ENCODE results near the gene SVIL. TPM values are rescaled to one million over a fixed set of nuclear protein-coding genes. Genes with fewer than 3 reads are reported as not detected.

Gene SVIL
- total and polyA plus RNA-seq, 2 of the 13 experiments (the other 11 are each of a cell fraction or from before 2014, with no cell fraction given): 3.9 to 12.1 TPM

DNA sequence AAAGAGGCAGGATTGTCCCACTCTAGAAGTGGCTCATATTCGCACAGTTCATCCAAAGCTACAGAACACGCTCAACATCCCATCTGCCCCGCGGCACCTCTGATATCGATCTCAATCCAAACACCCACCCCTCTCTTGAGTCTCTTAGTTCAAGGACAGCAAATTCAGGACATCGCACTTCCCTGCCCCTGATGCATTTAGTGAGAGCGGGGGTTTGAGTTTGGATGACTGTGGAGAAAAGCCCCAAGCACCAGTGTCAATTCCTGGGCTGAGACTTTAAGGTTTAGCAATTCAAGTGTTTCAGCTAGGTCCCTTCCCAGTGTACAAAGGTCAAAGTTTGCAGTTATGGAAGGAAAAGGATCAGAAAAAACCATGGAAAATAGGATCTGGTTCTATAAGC is 179.7 kb downstream of the SVIL start (continued):
- TF ChIP-seq ZNF292 (CRISPR knock-in tag; IDR thresholded peaks at IDR 0.05; ENCODE audit: borderline replicate concordance, low read depth): peak; percentile 71; the same call in 1 of the 2 replicates
- no peak for TF ChIP-seq ZFYVE20 (CRISPR knock-in tag; IDR thresholded peaks at IDR 0.05; ENCODE audit: borderline replicate concordance, low read depth)
- TF ChIP-seq, protein P1, sequence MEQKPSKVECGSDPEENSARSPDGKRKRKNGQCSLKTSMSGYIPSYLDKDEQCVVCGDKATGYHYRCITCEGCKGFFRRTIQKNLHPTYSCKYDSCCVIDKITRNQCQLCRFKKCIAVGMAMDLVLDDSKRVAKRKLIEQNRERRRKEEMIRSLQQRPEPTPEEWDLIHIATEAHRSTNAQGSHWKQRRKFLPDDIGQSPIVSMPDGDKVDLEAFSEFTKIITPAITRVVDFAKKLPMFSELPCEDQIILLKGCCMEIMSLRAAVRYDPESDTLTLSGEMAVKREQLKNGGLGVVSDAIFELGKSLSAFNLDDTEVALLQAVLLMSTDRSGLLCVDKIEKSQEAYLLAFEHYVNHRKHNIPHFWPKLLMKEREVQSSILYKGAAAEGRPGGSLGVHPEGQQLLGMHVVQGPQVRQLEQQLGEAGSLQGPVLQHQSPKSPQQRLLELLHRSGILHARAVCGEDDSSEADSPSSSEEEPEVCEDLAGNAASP (CRISPR knock-in tag; IDR thresholded peaks at IDR 0.05; ENCODE audit: borderline replicate concordance): 0 out of 2 replicates have a peak, but pooled peaks have one; percentile 26
- TF ChIP-seq DPF2 (CRISPR knock-in tag; IDR thresholded peaks at IDR 0.05; ENCODE audit: borderline replicate concordance, low read depth): peak; percentile 17; the same call in 1 of the 2 replicates
- no peak for TF ChIP-seq ZSCAN25 (CRISPR knock-in tag; IDR thresholded peaks at IDR 0.05)
- TF ChIP-seq ZNF552 (CRISPR knock-in tag; IDR thresholded peaks at IDR 0.05; ENCODE audit: borderline replicate concordance): no peak
- TF ChIP-seq, protein P2, sequence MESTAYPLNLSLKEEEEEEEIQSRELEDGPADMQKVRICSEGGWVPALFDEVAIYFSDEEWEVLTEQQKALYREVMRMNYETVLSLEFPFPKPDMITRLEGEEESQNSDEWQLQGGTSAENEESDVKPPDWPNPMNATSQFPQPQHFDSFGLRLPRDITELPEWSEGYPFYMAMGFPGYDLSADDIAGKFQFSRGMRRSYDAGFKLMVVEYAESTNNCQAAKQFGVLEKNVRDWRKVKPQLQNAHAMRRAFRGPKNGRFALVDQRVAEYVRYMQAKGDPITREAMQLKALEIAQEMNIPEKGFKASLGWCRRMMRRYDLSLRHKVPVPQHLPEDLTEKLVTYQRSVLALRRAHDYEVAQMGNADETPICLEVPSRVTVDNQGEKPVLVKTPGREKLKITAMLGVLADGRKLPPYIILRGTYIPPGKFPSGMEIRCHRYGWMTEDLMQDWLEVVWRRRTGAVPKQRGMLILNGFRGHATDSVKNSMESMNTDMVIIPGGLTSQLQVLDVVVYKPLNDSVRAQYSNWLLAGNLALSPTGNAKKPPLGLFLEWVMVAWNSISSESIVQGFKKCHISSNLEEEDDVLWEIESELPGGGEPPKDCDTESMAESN (CRISPR knock-in tag; conservative IDR thresholded peaks at IDR 0.05): peak; percentile 73; the same call in 1 of the 2 replicates
- TF ChIP-seq, protein P3, sequence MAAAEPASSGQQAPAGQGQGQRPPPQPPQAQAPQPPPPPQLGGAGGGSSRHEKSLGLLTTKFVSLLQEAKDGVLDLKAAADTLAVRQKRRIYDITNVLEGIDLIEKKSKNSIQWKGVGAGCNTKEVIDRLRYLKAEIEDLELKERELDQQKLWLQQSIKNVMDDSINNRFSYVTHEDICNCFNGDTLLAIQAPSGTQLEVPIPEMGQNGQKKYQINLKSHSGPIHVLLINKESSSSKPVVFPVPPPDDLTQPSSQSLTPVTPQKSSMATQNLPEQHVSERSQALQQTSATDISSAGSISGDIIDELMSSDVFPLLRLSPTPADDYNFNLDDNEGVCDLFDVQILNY (CRISPR knock-in tag; conservative IDR thresholded peaks at IDR 0.05): no peak
- no peak for TF ChIP-seq NR2F1 (CRISPR knock-in tag; IDR thresholded peaks at IDR 0.05)
- TF ChIP-seq, protein P4, sequence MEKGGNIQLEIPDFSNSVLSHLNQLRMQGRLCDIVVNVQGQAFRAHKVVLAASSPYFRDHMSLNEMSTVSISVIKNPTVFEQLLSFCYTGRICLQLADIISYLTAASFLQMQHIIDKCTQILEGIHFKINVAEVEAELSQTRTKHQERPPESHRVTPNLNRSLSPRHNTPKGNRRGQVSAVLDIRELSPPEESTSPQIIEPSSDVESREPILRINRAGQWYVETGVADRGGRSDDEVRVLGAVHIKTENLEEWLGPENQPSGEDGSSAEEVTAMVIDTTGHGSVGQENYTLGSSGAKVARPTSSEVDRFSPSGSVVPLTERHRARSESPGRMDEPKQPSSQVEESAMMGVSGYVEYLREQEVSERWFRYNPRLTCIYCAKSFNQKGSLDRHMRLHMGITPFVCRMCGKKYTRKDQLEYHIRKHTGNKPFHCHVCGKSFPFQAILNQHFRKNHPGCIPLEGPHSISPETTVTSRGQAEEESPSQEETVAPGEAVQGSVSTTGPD (CRISPR knock-in tag; IDR thresholded peaks at IDR 0.05): no peak
- no peak for TF ChIP-seq ZNF782 (CRISPR knock-in tag; IDR thresholded peaks at IDR 0.05; ENCODE audit: borderline replicate concordance)
- no peak for TF ChIP-seq LCORL (IDR thresholded peaks at IDR 0.05)
- peak; percentile 94 for TF ChIP-seq LCORL (CRISPR knock-in tag; IDR thresholded peaks at IDR 0.05)
- peak; percentile 64 for TF ChIP-seq SALL1 (CRISPR knock-in tag; IDR thresholded peaks at IDR 0.05)
- TF ChIP-seq, protein P5, sequence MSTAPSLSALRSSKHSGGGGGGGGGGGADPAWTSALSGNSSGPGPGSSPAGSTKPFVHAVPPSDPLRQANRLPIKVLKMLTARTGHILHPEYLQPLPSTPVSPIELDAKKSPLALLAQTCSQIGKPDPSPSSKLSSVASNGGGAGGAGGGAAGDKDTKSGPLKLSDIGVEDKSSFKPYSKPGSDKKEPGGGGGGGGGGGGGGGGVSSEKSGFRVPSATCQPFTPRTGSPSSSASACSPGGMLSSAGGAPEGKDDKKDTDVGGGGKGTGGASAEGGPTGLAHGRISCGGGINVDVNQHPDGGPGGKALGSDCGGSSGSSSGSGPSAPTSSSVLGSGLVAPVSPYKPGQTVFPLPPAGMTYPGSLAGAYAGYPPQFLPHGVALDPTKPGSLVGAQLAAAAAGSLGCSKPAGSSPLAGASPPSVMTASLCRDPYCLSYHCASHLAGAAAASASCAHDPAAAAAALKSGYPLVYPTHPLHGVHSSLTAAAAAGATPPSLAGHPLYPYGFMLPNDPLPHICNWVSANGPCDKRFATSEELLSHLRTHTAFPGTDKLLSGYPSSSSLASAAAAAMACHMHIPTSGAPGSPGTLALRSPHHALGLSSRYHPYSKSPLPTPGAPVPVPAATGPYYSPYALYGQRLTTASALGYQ (CRISPR knock-in tag; IDR thresholded peaks at IDR 0.05): no peak
- TF ChIP-seq KAT2B (IDR thresholded peaks at IDR 0.05; ENCODE audit: borderline replicate concordance, low read depth, low read length): 0 out of 2 replicates have a peak, but pooled peaks have one; percentile 12
- TF ChIP-seq SATB2 (CRISPR knock-in tag; IDR thresholded peaks at IDR 0.05): no peak
- no peak for TF ChIP-seq MEIS2 (CRISPR knock-in tag; IDR thresholded peaks at IDR 0.05)
- no peak for TF ChIP-seq SRSF1 (optimal IDR thresholded peaks at IDR 0.05; ENCODE audit: low read depth, low read length)
- no peak for TF ChIP-seq CBX2 (IDR thresholded peaks at IDR 0.05; ENCODE audit: low read depth, low read length)
- TF ChIP-seq CBX2 (CRISPR knock-in tag; IDR thresholded peaks at IDR 0.05; ENCODE audit: low read depth): no peak
- TF ChIP-seq CHD2 (IDR thresholded peaks at IDR 0.05; ENCODE audit: low read depth, low read length): no peak
